ENCODE results near the gene C1QL1. TPM values are rescaled to one million over a fixed set of nuclear protein-coding genes. Genes with fewer than 3 reads are reported as not detected.

Gene C1QL1
- total and polyA plus RNA-seq, 2 donors (not counting 3 experiments of a cell fraction or from before 2014, with no cell fraction given) = 0.35 to 0.72 TPM

- H3K79me2 ChIP-seq (ENCODE audit: control insufficient read depth, insufficient read depth, low read length) = no peaks in the 10 kb centered on the region
- no peak overlapping the region for H3K27ac ChIP-seq (ENCODE audit: insufficient read depth, low read depth, low read length)
- H3K9me3 ChIP-seq (replicated peaks; ENCODE audit: control insufficient read depth, insufficient read depth, low read length) = no peaks in the 10 kb centered on the region
- POLR2A ChIA-PET = no interaction called here
- no peaks in the 10 kb centered on the region for H3K36me3 ChIP-seq (ENCODE audit: control insufficient read depth in 2 of 2, extremely low read depth in 1 of 2, insufficient read depth in 2 of 2, low read length in 2 of 2)
- CTCF ChIA-PET = interaction anchor here (4.8 to 9.4 kb wide), 2 partner anchors 13 to 109 kb away, joined by 28 to 94 read pairs; partner anchors contain the start of gene EFTUD2
- dilution Hi-C loops (cut with MboI; ENCODE audit: extremely low pct_ligation_motif_present, low sequenced_read_pairs) = no loop called here
- H3K4me1 ChIP-seq (ENCODE audit: control insufficient read depth, extremely low read depth, insufficient read depth, low read length) = peaks cover 12% of the 10 kb centered on the region
- peak overlapping the region; percentile 14 for H2AFZ ChIP-seq (ENCODE audit: low read depth, low read length)
- no peaks in the 10 kb centered on the region for H3K27me3 ChIP-seq (ENCODE audit: control insufficient read depth in 2 of 2, insufficient read depth in 2 of 2, low read length in 2 of 2)
- H3K4me3 ChIP-seq (replicated peaks in 1 of 3; ENCODE audit: insufficient read depth in 1 of 3, low read depth in 1 of 3, low read length in 3 of 3) = no peak overlapping the region
- no peaks in the 10 kb centered on the region for H4K20me1 ChIP-seq (replicated peaks; ENCODE audit: control insufficient read depth, extremely low read depth, insufficient read depth, low read length)
- TF ChIP-seq EZH2 (IDR thresholded peaks at IDR 0.05; ENCODE audit: borderline replicate concordance, low read depth, low read length, severe bottlenecking) = no peak
- no peak for TF ChIP-seq FOS (IDR thresholded peaks at IDR 0.05; ENCODE audit: borderline replicate concordance, insufficient read depth, low read length)
- TF ChIP-seq, protein P1, sequence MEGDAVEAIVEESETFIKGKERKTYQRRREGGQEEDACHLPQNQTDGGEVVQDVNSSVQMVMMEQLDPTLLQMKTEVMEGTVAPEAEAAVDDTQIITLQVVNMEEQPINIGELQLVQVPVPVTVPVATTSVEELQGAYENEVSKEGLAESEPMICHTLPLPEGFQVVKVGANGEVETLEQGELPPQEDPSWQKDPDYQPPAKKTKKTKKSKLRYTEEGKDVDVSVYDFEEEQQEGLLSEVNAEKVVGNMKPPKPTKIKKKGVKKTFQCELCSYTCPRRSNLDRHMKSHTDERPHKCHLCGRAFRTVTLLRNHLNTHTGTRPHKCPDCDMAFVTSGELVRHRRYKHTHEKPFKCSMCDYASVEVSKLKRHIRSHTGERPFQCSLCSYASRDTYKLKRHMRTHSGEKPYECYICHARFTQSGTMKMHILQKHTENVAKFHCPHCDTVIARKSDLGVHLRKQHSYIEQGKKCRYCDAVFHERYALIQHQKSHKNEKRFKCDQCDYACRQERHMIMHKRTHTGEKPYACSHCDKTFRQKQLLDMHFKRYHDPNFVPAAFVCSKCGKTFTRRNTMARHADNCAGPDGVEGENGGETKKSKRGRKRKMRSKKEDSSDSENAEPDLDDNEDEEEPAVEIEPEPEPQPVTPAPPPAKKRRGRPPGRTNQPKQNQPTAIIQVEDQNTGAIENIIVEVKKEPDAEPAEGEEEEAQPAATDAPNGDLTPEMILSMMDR (IDR thresholded peaks at IDR 0.05; ENCODE audit: extremely low read depth in 1 of 2, insufficient read depth in 1 of 2, low read depth in 1 of 2, low read length in 2 of 2) = no peak
- TF ChIP-seq GATA2 (IDR thresholded peaks at IDR 0.05; ENCODE audit: insufficient read depth, insufficient read length, low read depth, low read length) = no peak
- no peak for TF ChIP-seq POLR2A (IDR thresholded peaks at IDR 0.05; ENCODE audit: low read depth, low read length)
- no peak for TF ChIP-seq POLR2AphosphoS5 (IDR thresholded peaks at IDR 0.05; ENCODE audit: insufficient read depth, low read depth, low read length)
- no peak for TF ChIP-seq JUN (IDR thresholded peaks at IDR 0.05; ENCODE audit: borderline replicate concordance, insufficient read depth, insufficient read length, low read depth)
- no peak for TF ChIP-seq MYC (IDR thresholded peaks at IDR 0.05; ENCODE audit: low read depth, low read length)
- TF ChIP-seq, protein P2, sequence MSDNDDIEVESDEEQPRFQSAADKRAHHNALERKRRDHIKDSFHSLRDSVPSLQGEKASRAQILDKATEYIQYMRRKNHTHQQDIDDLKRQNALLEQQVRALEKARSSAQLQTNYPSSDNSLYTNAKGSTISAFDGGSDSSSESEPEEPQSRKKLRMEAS (IDR thresholded peaks at IDR 0.05; ENCODE audit: insufficient read depth, insufficient read length) = no peak
- DNase-seq (ENCODE audit: low read depth, low spot score) = no peak
- intact Hi-C loops (cut with micrococcal nuclease) = no loop called here
- FAIRE-seq = no peak
- H3K4me2 ChIP-seq (ENCODE audit: insufficient read depth, low read length) = no peak overlapping the region
- no peaks in the 10 kb centered on the region for H3K9me1 ChIP-seq (replicated peaks; ENCODE audit: control insufficient read depth, extremely low read depth, insufficient read depth, low read length)
- H3K9ac ChIP-seq (replicated peaks; ENCODE audit: extremely low read depth, insufficient read depth, low read length) = no peak overlapping the region
- BruUV-seq (replicated peaks) = no TSS peak
Observed at GRCh38 chr17:44913676-44914075, 54.4 kb downstream of the C1QL1 start.
